Gastrocnemius medialis (tissue), 4 donors: Measurements from ENCODE around the gene AHDC1. TPM values are rescaled to one million over a fixed set of nuclear protein-coding genes. Genes with fewer than 3 reads are reported as not detected.

Experiments
- ATAC-seq, 2 donors: fragments of 150-250 bp; one replicate each; pipeline ENCODE4 v1.9.1; 2016
- DNase-seq, 2 donors: peaks; one replicate each; pipeline ENCODE4 v3.0.0-alpha.2; 2019
- H3K27ac ChIP-seq, 4 donors: fragments of 200-600 bp; sonication (generic); 1 replicate in 1 of 4; 2 replicates in 3 of 4; pipeline ENCODE4 v1.5.1; 2016 to 2018; ENCODE audit warnings: mild to moderate bottlenecking in 2 of 4, moderate library complexity in 1 of 4
- H3K27me3 ChIP-seq, 3 donors: fragments of 200-600 bp; sonication (generic) in 2 of 3; 1 replicate in 1 of 3; 2 replicates in 2 of 3; pipeline versions ENCODE4 v1.5.1 to v1.6.0; 2016 to 2019; ENCODE audit warnings: mild to moderate bottlenecking in 1 of 3, moderate library complexity in 1 of 3
- H3K36me3 ChIP-seq, 2 donors: fragments of 200-600 bp; sonication (generic) in 1 of 2; one replicate each; pipeline ENCODE4 v1.5.1; 2017 to 2018
- H3K4me1 ChIP-seq, 2 donors: fragments of 200-600 bp; sonication (generic) in 1 of 2; one replicate each; pipeline ENCODE4 v1.5.1; 2016 to 2017; ENCODE audit warnings: mild to moderate bottlenecking in 2 of 2
- H3K4me3 ChIP-seq, 4 donors: fragments of 200-600 bp; sonication (generic) in 3 of 4; 1 replicate in 1 of 4; 2 replicates in 3 of 4; pipeline ENCODE4 v1.5.1; 2016 to 2019; ENCODE audit warnings: mild to moderate bottlenecking in 2 of 4
- H3K9me3 ChIP-seq, 3 donors: fragments of 200-600 bp; sonication (generic) in 2 of 3; 1 replicate in 1 of 3; 2 replicates in 2 of 3; pipeline ENCODE4 v1.5.1; 2016 to 2019
- POLR2A ChIP-seq, 2 donors: fragments of 450-650 bp; IDR thresholded peaks; one replicate each; pipeline ENCODE4 v1.6.1; 2017; ENCODE audit warnings: antibody characterized with exemption in 2 of 2, mild to moderate bottlenecking in 2 of 2, moderate library complexity in 2 of 2
- in situ Hi-C, 4 donors: fragments of 200-750 bp; cut with MboI; loops; one replicate each; pipeline versions ENCODE4 v1.15.0 to v1.8.0; 2017; ENCODE audit warnings: low sequenced_read_pairs in 4 of 4
- intact Hi-C: fragments of 100-400 bp; cut with DNase I; formaldehyde crosslinking; loops from one replicate; pipeline ENCODE4 v1.15.1; 2023; ENCODE audit warnings: low total_unique reads
- total RNA-seq, 4 donors: library from RNA; depleted of rRNA; stranded (reverse); fragments of >200 nt; gene quantifications; one replicate each; pipeline versions ENCODE4 v1.1.0 to v1.2.3, GENCODE V29; 2016
- TF ChIP-seq, protein P1 (sequence below), 5 experiments: fragments of 450-650 bp in 3 of 5; fragments of 200-600 bp in 2 of 5; sonication (generic) in 2 of 5; IDR thresholded peaks in 4 of 5; conservative IDR thresholded peaks in 1 of 5; 1 replicate in 4 of 5; 2 replicates in 1 of 5; pipeline ENCODE4 v1.5.1; 2016 to 2019; ENCODE audit warnings: antibody characterized with exemption in 5 of 5, mild to moderate bottlenecking in 3 of 5, moderate library complexity in 3 of 5

AHDC1 gene
- total RNA-seq, 4 donors from 2014 or later = 22.2 to 57.9 (median 35.2) TPM

DNA sequence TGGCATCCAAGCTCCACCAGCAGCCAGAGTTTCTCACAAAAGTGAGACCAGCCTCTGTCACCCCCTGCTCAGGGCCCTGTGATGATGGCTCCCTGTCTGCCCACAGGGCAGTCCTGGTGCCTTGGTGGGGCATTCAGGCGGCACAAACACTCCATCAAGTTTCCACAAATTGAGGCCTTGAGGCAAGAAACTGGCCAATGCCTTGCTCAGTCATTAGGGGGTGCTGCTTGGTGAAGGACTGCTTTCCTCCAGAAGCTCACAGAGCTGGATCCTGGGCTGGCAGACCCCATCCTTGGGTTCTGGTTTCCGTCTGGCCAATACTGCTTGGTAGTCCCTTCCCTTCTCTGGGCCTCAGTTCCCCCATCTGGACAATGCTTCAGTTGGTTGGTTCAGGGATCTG lies 12.5 kb upstream of the AHDC1 start:
- no peaks in the 10 kb centered on the region for H3K4me1 ChIP-seq
- no peak for ATAC-seq
- no peaks in the 10 kb centered on the region for H3K27me3 ChIP-seq
- intact Hi-C loops (no loop called here), in situ Hi-C loops (no loop called here)
- no peak overlapping the region for H3K4me3 ChIP-seq
- TF ChIP-seq POLR2A (IDR thresholded peaks at IDR 0.05) = no peak
- TF ChIP-seq, protein P1, sequence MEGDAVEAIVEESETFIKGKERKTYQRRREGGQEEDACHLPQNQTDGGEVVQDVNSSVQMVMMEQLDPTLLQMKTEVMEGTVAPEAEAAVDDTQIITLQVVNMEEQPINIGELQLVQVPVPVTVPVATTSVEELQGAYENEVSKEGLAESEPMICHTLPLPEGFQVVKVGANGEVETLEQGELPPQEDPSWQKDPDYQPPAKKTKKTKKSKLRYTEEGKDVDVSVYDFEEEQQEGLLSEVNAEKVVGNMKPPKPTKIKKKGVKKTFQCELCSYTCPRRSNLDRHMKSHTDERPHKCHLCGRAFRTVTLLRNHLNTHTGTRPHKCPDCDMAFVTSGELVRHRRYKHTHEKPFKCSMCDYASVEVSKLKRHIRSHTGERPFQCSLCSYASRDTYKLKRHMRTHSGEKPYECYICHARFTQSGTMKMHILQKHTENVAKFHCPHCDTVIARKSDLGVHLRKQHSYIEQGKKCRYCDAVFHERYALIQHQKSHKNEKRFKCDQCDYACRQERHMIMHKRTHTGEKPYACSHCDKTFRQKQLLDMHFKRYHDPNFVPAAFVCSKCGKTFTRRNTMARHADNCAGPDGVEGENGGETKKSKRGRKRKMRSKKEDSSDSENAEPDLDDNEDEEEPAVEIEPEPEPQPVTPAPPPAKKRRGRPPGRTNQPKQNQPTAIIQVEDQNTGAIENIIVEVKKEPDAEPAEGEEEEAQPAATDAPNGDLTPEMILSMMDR (IDR thresholded peaks at IDR 0.05 in 4 of 5, conservative IDR thresholded peaks at IDR 0.05 in 1 of 5) = no peak
- no peak for DNase-seq
- no peaks in the 10 kb centered on the region for H3K36me3 ChIP-seq
- no peak overlapping the region for H3K27ac ChIP-seq
- no peaks in the 10 kb centered on the region for H3K9me3 ChIP-seq

DNA sequence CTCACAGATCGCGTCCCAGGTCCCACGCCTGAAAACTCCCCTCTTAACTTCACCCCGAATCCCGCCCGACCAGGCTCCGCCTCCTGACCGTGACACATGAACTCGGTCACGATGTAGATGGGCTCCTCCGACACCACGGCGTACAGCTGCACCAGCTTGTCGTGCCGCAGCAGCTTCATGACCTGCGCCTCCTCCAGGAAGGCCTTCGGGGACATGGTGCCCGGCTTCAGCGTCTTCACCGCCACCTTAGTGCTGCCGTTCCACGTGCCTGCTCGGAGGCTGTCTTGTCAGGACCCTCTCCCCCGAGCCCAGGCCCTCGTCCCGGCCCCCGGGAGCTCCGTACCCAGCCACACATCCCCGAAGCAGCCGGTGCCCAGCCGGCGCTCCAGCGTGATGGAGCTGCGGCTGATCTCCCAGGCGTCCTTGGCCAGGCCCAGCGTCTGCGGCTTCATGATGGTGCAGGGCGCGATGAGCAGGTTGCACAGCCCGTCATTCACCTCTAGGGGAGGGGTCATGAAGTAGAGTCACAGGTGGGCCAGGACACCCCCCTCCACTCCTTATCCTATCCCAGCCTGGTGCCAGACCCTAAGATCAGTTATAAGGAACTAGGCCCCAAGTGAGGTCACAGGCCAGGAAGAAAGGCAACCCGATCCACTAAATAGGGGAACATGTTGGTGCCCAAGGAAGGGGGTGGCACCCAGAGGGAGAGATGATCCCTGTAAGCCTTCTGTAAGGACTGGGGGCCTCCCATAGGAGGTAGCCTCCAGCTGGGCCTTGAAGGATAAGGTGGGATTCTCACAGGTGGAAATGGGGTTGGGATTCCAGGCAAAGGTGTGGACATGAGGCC lies 11.6 kb upstream of the AHDC1 start:
- Histone ChIP-seq H3K9me3 (no peaks in the 10 kb centered on the region), H3K4me1 (no peaks in the 10 kb centered on the region), H3K27me3 (no peaks in the 10 kb centered on the region), H3K36me3 (no peaks in the 10 kb centered on the region), H3K27ac (no peak overlapping the region), H3K4me3 (no peak overlapping the region)
- TF ChIP-seq, protein P1 (IDR thresholded peaks at IDR 0.05 in 4 of 5, conservative IDR thresholded peaks at IDR 0.05 in 1 of 5) = no peak
- no peak for TF ChIP-seq POLR2A (IDR thresholded peaks at IDR 0.05)
- ATAC-seq = no peak
- DNase-seq = no peak
- in situ Hi-C loops (no loop called here), intact Hi-C loops (no loop called here)

DNA sequence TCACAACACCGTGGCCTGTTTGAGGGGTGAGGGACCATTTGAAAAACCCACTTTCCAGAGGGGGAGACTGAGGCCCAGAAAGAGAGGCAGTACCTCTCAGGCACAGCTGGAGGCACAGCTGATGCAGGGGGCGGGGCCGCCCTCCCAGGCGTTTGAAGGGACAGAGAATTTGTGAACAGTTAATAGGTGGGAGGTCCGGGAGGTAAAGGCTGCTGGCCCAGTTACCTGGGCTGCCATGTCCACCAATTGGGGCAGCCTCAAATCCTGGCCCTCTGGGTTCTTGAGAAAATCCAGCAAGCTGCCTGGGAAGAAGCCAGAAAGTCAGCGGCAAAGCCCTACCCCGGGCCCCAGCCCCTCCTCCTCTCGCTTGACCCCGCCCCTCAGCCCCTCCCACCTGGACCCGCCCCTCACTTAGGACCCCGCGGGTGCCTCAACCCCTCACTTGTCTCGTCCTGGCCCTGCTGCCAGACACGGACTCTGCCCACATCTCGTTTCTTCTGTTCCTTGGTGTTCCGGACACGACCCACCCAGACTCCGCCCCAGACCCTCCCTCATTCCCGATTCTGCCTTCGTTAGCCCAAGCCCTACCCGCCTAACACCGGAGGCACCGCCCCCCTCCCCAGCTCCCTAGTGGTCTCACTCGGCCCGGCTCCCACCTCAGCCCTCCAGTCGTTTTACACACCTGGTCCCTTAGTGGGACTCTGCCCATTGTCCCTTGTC lies 10.8 kb upstream of the AHDC1 start:
- no peaks in the 10 kb centered on the region for H3K4me1 ChIP-seq
- in situ Hi-C loops (loop anchor here in 1 of 4 donors (5.0 kb wide), 1 partner anchor 48 kb away; no protein-coding TSS in a partner anchor), intact Hi-C loops (no loop called here)
- ATAC-seq (no peak), DNase-seq (no peak)
- H3K27ac ChIP-seq = no peak overlapping the region
- H3K4me3 ChIP-seq = no peak overlapping the region
- TF ChIP-seq, protein P1 (IDR thresholded peaks at IDR 0.05 in 4 of 5, conservative IDR thresholded peaks at IDR 0.05 in 1 of 5) = no peak
- no peak for TF ChIP-seq POLR2A (IDR thresholded peaks at IDR 0.05)
- H3K9me3 ChIP-seq = no peaks in the 10 kb centered on the region
- no peaks in the 10 kb centered on the region for H3K36me3 ChIP-seq
- H3K27me3 ChIP-seq = no peaks in the 10 kb centered on the region

DNA sequence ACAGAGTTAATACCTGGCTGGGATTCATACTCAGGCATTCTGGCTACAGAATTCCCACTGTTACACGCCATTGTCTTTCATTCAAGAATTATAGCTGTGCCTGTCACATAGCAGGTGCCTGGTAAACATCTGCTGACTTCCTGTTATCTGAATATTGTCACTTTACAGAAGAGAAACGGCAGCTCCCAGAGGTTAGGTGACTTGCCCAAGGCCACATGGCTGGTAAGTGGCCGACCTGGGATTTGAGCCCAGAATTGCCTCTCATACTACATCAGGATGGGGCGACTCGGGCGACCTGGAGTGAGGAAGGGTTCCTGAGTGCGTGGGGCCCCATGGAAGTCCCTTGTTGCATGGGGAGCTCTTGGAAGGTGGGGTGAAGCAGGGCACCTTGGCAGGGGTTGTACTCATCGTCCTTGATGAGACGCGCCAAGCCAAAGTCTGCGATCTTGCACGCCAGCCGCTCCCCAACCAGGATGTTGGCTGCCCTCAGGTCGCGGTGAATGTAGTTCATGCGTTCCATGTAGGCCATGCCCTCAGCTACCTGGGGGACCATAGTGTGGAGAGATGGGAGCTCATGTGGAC lies 10.2 kb upstream of the AHDC1 start:
- no peak for ATAC-seq
- intact Hi-C loops = no loop called here

More for the DNA sequence above, 10.2 kb upstream of the AHDC1 start:
- DNase-seq = no peak
- Histone ChIP-seq H3K9me3 (no peaks in the 10 kb centered on the region), H3K36me3 (no peaks in the 10 kb centered on the region), H3K4me1 (no peaks in the 10 kb centered on the region), H3K27ac (no peak overlapping the region), H3K4me3 (no peak overlapping the region), H3K27me3 (no peaks in the 10 kb centered on the region)
- TF ChIP-seq, protein P1 (IDR thresholded peaks at IDR 0.05 in 4 of 5, conservative IDR thresholded peaks at IDR 0.05 in 1 of 5) = no peak
- TF ChIP-seq POLR2A (IDR thresholded peaks at IDR 0.05) = no peak
- in situ Hi-C loops = loop anchor here in 1 of 4 donors (5.0 kb wide), 1 partner anchor 48 kb away; no protein-coding TSS in a partner anchor
